ENCODE data around the gene MGAT4B.

Gene MGAT4B

GRCh38 chr5:179825655-179826182 lies 19.1 kb upstream of the MGAT4B start:
- DNase-seq = no peak

- no peak for DNase-seq
Measured at GRCh38 chr5:179824745-179825112, 18.1 kb upstream of the MGAT4B start.

GRCh38 chr5:179823937-179824744 lies 17.5 kb upstream of the MGAT4B start:
- no peak for DNase-seq

GRCh38 chr5:179822444-179822990 lies 15.9 kb upstream of the MGAT4B start:
- no peak for DNase-seq

- DNase-seq = no peak
Measured at GRCh38 chr5:179822059-179822432, 15.4 kb upstream of the MGAT4B start.

- peak; percentile 90 for DNase-seq
Measured at GRCh38 chr5:179821298-179822058, 14.8 kb upstream of the MGAT4B start.

- DNase-seq = peak; percentile 77
Measured at GRCh38 chr5:179820483-179821297, 14.0 kb upstream of the MGAT4B start, which contains the start of gene SQSTM1. Gene SQSTM1 (plus strand): TSS chr5:179820905. CDS start chr5:179820937, 32 bp downstream.

- DNase-seq = no peak
Measured at GRCh38 chr5:179820127-179820482, 13.4 kb upstream of the MGAT4B start.

- DNase-seq = peak; percentile 68
Measured at GRCh38 chr5:179819296-179820126, 12.8 kb upstream of the MGAT4B start.

- peak; percentile 94 for DNase-seq
Measured at GRCh38 chr5:179818746-179819295, 12.2 kb upstream of the MGAT4B start.

- DNase-seq = no peak
Measured at GRCh38 chr5:179817890-179818745, 11.5 kb upstream of the MGAT4B start.

GRCh38 chr5:179817470-179817840 lies 10.8 kb upstream of the MGAT4B start:
- no peak for DNase-seq

- DNase-seq = no peak
Measured at GRCh38 chr5:179816796-179817469, 10.3 kb upstream of the MGAT4B start.

- no peak for DNase-seq
Measured at GRCh38 chr5:179816401-179816795, 9.7 kb upstream of the MGAT4B start.

- no peak for DNase-seq
Measured at GRCh38 chr5:179815491-179816249, 9.0 kb upstream of the MGAT4B start.

- DNase-seq = no peak
Measured at GRCh38 chr5:179814090-179814489, 7.4 kb upstream of the MGAT4B start.

- no peak for DNase-seq
Measured at GRCh38 chr5:179812997-179813607, 6.4 kb upstream of the MGAT4B start.

GRCh38 chr5:179812135-179812825 lies 5.6 kb upstream of the MGAT4B start:
- no peak for DNase-seq

Measured in HCEC 1CT (cell line).